ENCODE data around the gene LRRC46.

The LRRC46 gene

GRCh38 chr17:47836601-47837000 is 5.1 kb downstream of the LRRC46 start:
- TF ChIP-seq ZNF8 (CRISPR knock-in tag; IDR thresholded peaks at IDR 0.05) (no peak), GLIS3 (CRISPR knock-in tag; IDR thresholded peaks at IDR 0.05) (no peak), ZFP3 (CRISPR knock-in tag; IDR thresholded peaks at IDR 0.05) (no peak), TOX (CRISPR knock-in tag; IDR thresholded peaks at IDR 0.05; ENCODE audit: borderline replicate concordance) (no peak)
- ATAC-seq: no peak

GRCh38 chr17:47837401-47838039 is 6.0 kb downstream of the LRRC46 start:
- no peak for ATAC-seq
- no peak for TF ChIP-seq GLIS3 (CRISPR knock-in tag; IDR thresholded peaks at IDR 0.05)
- no peak for TF ChIP-seq ZNF565 (CRISPR knock-in tag; conservative IDR thresholded peaks at IDR 0.05; ENCODE audit: low read depth)
- TF ChIP-seq POU6F1 (CRISPR knock-in tag; IDR thresholded peaks at IDR 0.05; ENCODE audit: borderline replicate concordance, low read depth): no peak

GRCh38 chr17:47838636-47839035 is 7.2 kb downstream of the LRRC46 start:
- TF ChIP-seq ZNF565 (CRISPR knock-in tag; conservative IDR thresholded peaks at IDR 0.05; ENCODE audit: low read depth): no peak
- no peak for TF ChIP-seq ISL1 (CRISPR knock-in tag; IDR thresholded peaks at IDR 0.05)
- no peak for TF ChIP-seq OSR1 (CRISPR knock-in tag; IDR thresholded peaks at IDR 0.05)
- TF ChIP-seq ZNF70 (CRISPR knock-in tag; IDR thresholded peaks at IDR 0.05): no peak
- TF ChIP-seq ZFP3 (CRISPR knock-in tag; IDR thresholded peaks at IDR 0.05): no peak
- no peak for TF ChIP-seq TOX (CRISPR knock-in tag; IDR thresholded peaks at IDR 0.05; ENCODE audit: borderline replicate concordance)
- no peak for TF ChIP-seq ZNF8 (CRISPR knock-in tag; IDR thresholded peaks at IDR 0.05)
- TF ChIP-seq SNAI2 (CRISPR knock-in tag; IDR thresholded peaks at IDR 0.05): no peak
- no peak for TF ChIP-seq POU6F1 (CRISPR knock-in tag; IDR thresholded peaks at IDR 0.05; ENCODE audit: borderline replicate concordance, low read depth)
- no peak for TF ChIP-seq TCF4 (CRISPR knock-in tag; IDR thresholded peaks at IDR 0.05; ENCODE audit: borderline replicate concordance)
- no peak for TF ChIP-seq PATZ1 (CRISPR knock-in tag; IDR thresholded peaks at IDR 0.05; ENCODE audit: borderline replicate concordance)
- TF ChIP-seq ZC3H10 (CRISPR knock-in tag; IDR thresholded peaks at IDR 0.05): no peak
- TF ChIP-seq BACH2 (CRISPR knock-in tag; IDR thresholded peaks at IDR 0.05; ENCODE audit: borderline replicate concordance): no peak
- TF ChIP-seq GLIS3 (CRISPR knock-in tag; IDR thresholded peaks at IDR 0.05): no peak
- no peak for TF ChIP-seq CSRNP3 (CRISPR knock-in tag; IDR thresholded peaks at IDR 0.05)
- no peak for TF ChIP-seq RARB (CRISPR knock-in tag; IDR thresholded peaks at IDR 0.05)
- no peak for TF ChIP-seq CSDC2 (CRISPR knock-in tag; IDR thresholded peaks at IDR 0.05)
- ATAC-seq: no peak

- ATAC-seq: no peak
- TF ChIP-seq ISL1 (CRISPR knock-in tag; IDR thresholded peaks at IDR 0.05): no peak
- TF ChIP-seq TCF4 (CRISPR knock-in tag; IDR thresholded peaks at IDR 0.05; ENCODE audit: borderline replicate concordance): no peak
- no peak for TF ChIP-seq CREB5 (CRISPR knock-in tag; IDR thresholded peaks at IDR 0.05; ENCODE audit: low read depth)
- TF ChIP-seq BACH2 (CRISPR knock-in tag; IDR thresholded peaks at IDR 0.05; ENCODE audit: borderline replicate concordance): no peak
- no peak for TF ChIP-seq GLIS3 (CRISPR knock-in tag; IDR thresholded peaks at IDR 0.05)
- TF ChIP-seq ZFP3 (CRISPR knock-in tag; IDR thresholded peaks at IDR 0.05): no peak
- TF ChIP-seq TSHZ2 (CRISPR knock-in tag; IDR thresholded peaks at IDR 0.05): no peak
- no peak for TF ChIP-seq PPARA (CRISPR knock-in tag; IDR thresholded peaks at IDR 0.05; ENCODE audit: borderline replicate concordance)
- TF ChIP-seq CSDC2 (CRISPR knock-in tag; IDR thresholded peaks at IDR 0.05): no peak
- TF ChIP-seq PATZ1 (CRISPR knock-in tag; IDR thresholded peaks at IDR 0.05; ENCODE audit: borderline replicate concordance): no peak
- no peak for TF ChIP-seq CSRNP3 (CRISPR knock-in tag; IDR thresholded peaks at IDR 0.05)
These were observed 7.6 kb downstream of the LRRC46 start for GRCh38 chr17:47839071-47839470.
